Trophoblast cell (in vitro differentiated cells and primary cell): ENCODE data around the gene EFEMP1.

Experiments
- DNase-seq, 2 donors: peaks; one replicate each; pipeline ENCODE4 v3.0.0-alpha.2; 2016
- H2AFZ ChIP-seq: 2 replicates; pipeline ENCODE4 v1.6.1; 2013; ENCODE audit warnings: low read length, moderate library complexity, mild to moderate bottlenecking; ENCODE audit not compliant: insufficient read depth, poor library complexity
- H2AK5ac ChIP-seq: 2 replicates; pipeline ENCODE4 v1.6.1; 2013; ENCODE audit warnings: mild to moderate bottlenecking, low read length
- H2BK120ac ChIP-seq: 2 replicates; pipeline ENCODE4 v1.6.1; 2013; ENCODE audit warnings: low read length, mild to moderate bottlenecking, moderate library complexity; ENCODE audit not compliant: insufficient read depth, poor library complexity
- H2BK12ac ChIP-seq: 2 replicates; pipeline ENCODE4 v1.6.1; 2013; ENCODE audit warnings: mild to moderate bottlenecking, low read length, moderate library complexity
- H2BK5ac ChIP-seq: 2 replicates; pipeline ENCODE4 v1.6.1; 2013; ENCODE audit warnings: low read length, low read depth, moderate library complexity, mild to moderate bottlenecking; ENCODE audit not compliant: poor library complexity
- H3K14ac ChIP-seq: 2 replicates; pipeline ENCODE4 v1.6.1; 2013; ENCODE audit warnings: mild to moderate bottlenecking, low read length
- H3K18ac ChIP-seq: 2 replicates; pipeline ENCODE4 v1.6.1; 2013; ENCODE audit warnings: mild to moderate bottlenecking, low read length
- H3K23ac ChIP-seq: 2 replicates; pipeline ENCODE4 v1.6.1; 2013; ENCODE audit warnings: low read length
- H3K27ac ChIP-seq: 2 replicates; pipeline ENCODE4 v1.5.1; 2013; ENCODE audit warnings: low read depth, mild to moderate bottlenecking, inconsistent platforms, low read length, moderate library complexity
- H3K27me3 ChIP-seq: 2 replicates; pipeline ENCODE4 v1.6.1; 2013; ENCODE audit warnings: inconsistent platforms, mild to moderate bottlenecking, low read length, moderate library complexity; ENCODE audit not compliant: insufficient read depth
- H3K36me3 ChIP-seq, 2 experiments: 1 replicate in 1 of 2; 2 replicates in 1 of 2; pipeline ENCODE4 v1.6.1; 2013; ENCODE audit warnings: low read length in 2 of 2, mild to moderate bottlenecking in 2 of 2, moderate library complexity in 1 of 2; ENCODE audit not compliant: insufficient read depth in 2 of 2, control insufficient read depth in 1 of 2
- H3K4ac ChIP-seq: 2 replicates; pipeline ENCODE4 v1.6.1; 2013; ENCODE audit warnings: low read depth, mild to moderate bottlenecking, low read length, moderate library complexity
- H3K4me1 ChIP-seq, 2 experiments: 1 replicate in 1 of 2; 2 replicates in 1 of 2; pipeline ENCODE4 v1.6.1; 2013; ENCODE audit warnings: low read length in 2 of 2, mild to moderate bottlenecking in 2 of 2, moderate library complexity in 1 of 2; ENCODE audit not compliant: insufficient read depth in 2 of 2, control insufficient read depth in 1 of 2
- H3K4me2 ChIP-seq: 2 replicates; pipeline ENCODE4 v1.6.1; 2013; ENCODE audit warnings: inconsistent platforms, mild to moderate bottlenecking, low read length, moderate library complexity
- H3K4me3 ChIP-seq: 2 replicates; pipeline ENCODE4 v1.5.1; 2013; ENCODE audit warnings: mild to moderate bottlenecking, low read depth, low read length, inconsistent platforms
- H3K79me1 ChIP-seq: one replicate; pipeline ENCODE4 v1.6.1; 2013; ENCODE audit warnings: low read length
- H3K79me2 ChIP-seq: 2 replicates; pipeline ENCODE4 v1.6.1; 2013; ENCODE audit warnings: low read length, mild to moderate bottlenecking; ENCODE audit not compliant: control insufficient read depth, insufficient read depth, poor library complexity
- H3K9ac ChIP-seq: 2 replicates; pipeline ENCODE4 v1.6.1; 2013; ENCODE audit warnings: mild to moderate bottlenecking, low read length
- H3K9me3 ChIP-seq: 2 replicates; pipeline ENCODE4 v1.6.1; 2013; ENCODE audit warnings: low read depth, mild to moderate bottlenecking, control low read depth, inconsistent platforms, low read length; ENCODE audit not compliant: insufficient read depth
- H4K12ac ChIP-seq: 2 replicates; pipeline ENCODE4 v1.6.1; 2013; ENCODE audit warnings: low read depth, mild to moderate bottlenecking, low read length, moderate library complexity
- H4K8ac ChIP-seq: 2 replicates; pipeline ENCODE4 v1.6.1; 2013; ENCODE audit warnings: low read depth, mild to moderate bottlenecking, low read length, moderate library complexity
- H4K91ac ChIP-seq: one replicate; pipeline ENCODE4 v1.6.1; 2013; ENCODE audit warnings: low read depth, mild to moderate bottlenecking, low read length, moderate library complexity
- WGBS: extraction: QIAGEN DNeasy Blood & Tissue Kit; methylation state at CpG from one replicate; pipeline ENCODE4 v1.1.7; 2013; ENCODE audit warnings: missing lambda C conversion rate; ENCODE audit not compliant: insufficient read length, insufficient coverage; ENCODE audit errors: extremely low coverage; 5-methylcytosine and 5-hydroxymethylcytosine counted together

Gene EFEMP1

DNA sequence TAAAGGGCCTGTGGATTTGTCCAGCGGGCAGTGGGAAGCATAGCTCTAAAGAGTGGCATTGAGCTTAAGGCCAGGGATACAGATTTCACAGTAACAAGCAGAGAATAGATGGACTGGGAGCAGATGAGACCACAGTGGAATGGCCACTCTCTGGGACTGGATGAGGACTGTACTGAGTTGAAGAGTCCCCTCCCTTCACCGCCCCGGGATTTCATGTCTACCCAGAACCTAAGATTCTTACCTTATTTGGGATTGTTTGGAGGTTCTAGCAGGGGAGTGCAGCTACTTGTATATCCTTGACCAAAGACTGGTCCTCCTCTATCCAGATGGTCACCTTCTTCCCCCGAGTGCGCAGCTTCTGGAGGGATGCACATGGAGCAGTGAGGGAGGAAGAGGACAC, 28.0 kb upstream of the EFEMP1 start:
- Histone ChIP-seq H3K14ac (no peak overlapping the region), H2BK12ac (no peak overlapping the region), H2BK5ac (no peak overlapping the region), H3K4me2 (no peak overlapping the region), H4K91ac (no peak overlapping the region), H3K18ac (no peak overlapping the region), H2AK5ac (no peak overlapping the region), H2BK120ac (no peak overlapping the region), H3K4me1 (no peaks in the 10 kb centered on the region), H4K12ac (no peak overlapping the region), H3K27me3 (no peaks in the 10 kb centered on the region), H3K27ac (no peak overlapping the region), H3K4me3 (no peak overlapping the region), H3K9ac (no peak overlapping the region), H3K23ac (no peak overlapping the region), H3K36me3 (no peaks in the 10 kb centered on the region), H4K8ac (no peak overlapping the region), H3K4ac (no peak overlapping the region), H3K79me1 (no peaks in the 10 kb centered on the region), H3K79me2 (no peaks in the 10 kb centered on the region), H2AFZ (no peak overlapping the region), H3K9me3 (no peaks in the 10 kb centered on the region)
- no peak for DNase-seq
- no CpG with 5 or more reads among the region's 5 CpGs for WGBS

DNA sequence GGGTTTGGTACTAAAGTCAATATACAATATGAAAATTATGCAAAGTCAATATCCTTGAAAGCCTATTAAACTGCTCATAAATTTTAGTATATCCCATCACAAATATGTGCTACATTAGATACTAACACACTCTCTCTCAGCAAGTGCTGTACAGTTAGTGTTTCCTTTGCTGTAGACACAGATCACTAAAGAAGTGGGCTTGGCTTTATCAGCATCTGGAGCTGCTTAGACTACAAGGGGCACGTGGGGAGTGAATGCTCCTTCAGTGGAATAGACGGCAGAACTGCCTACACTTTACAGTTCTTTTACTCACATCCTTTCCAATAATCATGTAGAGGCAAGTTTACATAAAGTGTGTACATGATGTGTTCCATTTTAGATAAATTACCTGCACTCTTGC, 26.0 kb upstream of the EFEMP1 start:
- no peaks in the 10 kb centered on the region for H3K36me3 ChIP-seq
- no peaks in the 10 kb centered on the region for H3K79me2 ChIP-seq
- no peaks in the 10 kb centered on the region for H3K79me1 ChIP-seq
- H2BK12ac ChIP-seq, result no peak overlapping the region
- H3K4me3 ChIP-seq, result no peak overlapping the region
- H3K27me3 ChIP-seq, result no peaks in the 10 kb centered on the region
- H4K12ac ChIP-seq, result no peak overlapping the region
- no peak overlapping the region for H3K4me2 ChIP-seq
- H2AFZ ChIP-seq, result no peak overlapping the region
- no peak overlapping the region for H3K18ac ChIP-seq
- H3K4me1 ChIP-seq, result no peaks in the 10 kb centered on the region
- H4K91ac ChIP-seq, result no peak overlapping the region
- H4K8ac ChIP-seq, result no peak overlapping the region
- no peak overlapping the region for H2AK5ac ChIP-seq
- no peaks in the 10 kb centered on the region for H3K9me3 ChIP-seq
- no peak overlapping the region for H3K14ac ChIP-seq
- no peak overlapping the region for H3K9ac ChIP-seq
- H3K23ac ChIP-seq, result no peak overlapping the region
- H2BK120ac ChIP-seq, result no peak overlapping the region
- H2BK5ac ChIP-seq, result no peak overlapping the region
- H3K4ac ChIP-seq, result no peak overlapping the region
- DNase-seq, result no peak
- no peak overlapping the region for H3K27ac ChIP-seq
- no CpG with 5 or more reads among the region's 2 CpGs for WGBS

DNA sequence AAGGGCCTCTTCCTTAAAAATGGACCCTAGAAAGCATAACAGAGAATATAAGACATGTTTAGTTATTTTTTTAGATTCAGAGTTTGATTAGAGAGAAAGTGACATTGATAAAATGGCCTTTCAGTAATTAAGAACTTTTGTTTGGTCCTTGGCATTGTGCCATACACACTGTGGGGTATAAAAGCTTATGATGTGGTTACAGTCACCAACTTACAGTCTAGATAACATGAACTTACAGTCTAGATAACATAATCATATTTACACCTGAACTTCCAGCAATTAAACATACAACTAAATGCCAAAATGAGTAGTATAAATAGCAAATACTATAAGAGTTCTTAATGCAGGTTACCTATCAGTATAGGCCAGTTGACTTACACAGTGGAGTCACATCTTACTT, 25.6 kb upstream of the EFEMP1 start:
- H3K4ac ChIP-seq, result no peak overlapping the region
- no peaks in the 10 kb centered on the region for H3K79me1 ChIP-seq
- H2AK5ac ChIP-seq, result no peak overlapping the region
- no peak overlapping the region for H3K9ac ChIP-seq
- H3K4me2 ChIP-seq, result no peak overlapping the region
- no peak overlapping the region for H3K14ac ChIP-seq
- H2BK5ac ChIP-seq, result no peak overlapping the region
- no peaks in the 10 kb centered on the region for H3K9me3 ChIP-seq
- H3K27me3 ChIP-seq, result no peaks in the 10 kb centered on the region
- no peaks in the 10 kb centered on the region for H3K36me3 ChIP-seq
- H3K23ac ChIP-seq, result no peak overlapping the region
- no peak overlapping the region for H4K91ac ChIP-seq
- H4K12ac ChIP-seq, result no peak overlapping the region
- DNase-seq, result no peak
- H3K4me1 ChIP-seq, result no peaks in the 10 kb centered on the region
- H3K79me2 ChIP-seq, result no peaks in the 10 kb centered on the region
- no peak overlapping the region for H2AFZ ChIP-seq
- no peak overlapping the region for H3K27ac ChIP-seq
- no peak overlapping the region for H2BK120ac ChIP-seq
- H2BK12ac ChIP-seq, result no peak overlapping the region
- H3K4me3 ChIP-seq, result no peak overlapping the region
- H3K18ac ChIP-seq, result no peak overlapping the region
- H4K8ac ChIP-seq, result no peak overlapping the region

DNA sequence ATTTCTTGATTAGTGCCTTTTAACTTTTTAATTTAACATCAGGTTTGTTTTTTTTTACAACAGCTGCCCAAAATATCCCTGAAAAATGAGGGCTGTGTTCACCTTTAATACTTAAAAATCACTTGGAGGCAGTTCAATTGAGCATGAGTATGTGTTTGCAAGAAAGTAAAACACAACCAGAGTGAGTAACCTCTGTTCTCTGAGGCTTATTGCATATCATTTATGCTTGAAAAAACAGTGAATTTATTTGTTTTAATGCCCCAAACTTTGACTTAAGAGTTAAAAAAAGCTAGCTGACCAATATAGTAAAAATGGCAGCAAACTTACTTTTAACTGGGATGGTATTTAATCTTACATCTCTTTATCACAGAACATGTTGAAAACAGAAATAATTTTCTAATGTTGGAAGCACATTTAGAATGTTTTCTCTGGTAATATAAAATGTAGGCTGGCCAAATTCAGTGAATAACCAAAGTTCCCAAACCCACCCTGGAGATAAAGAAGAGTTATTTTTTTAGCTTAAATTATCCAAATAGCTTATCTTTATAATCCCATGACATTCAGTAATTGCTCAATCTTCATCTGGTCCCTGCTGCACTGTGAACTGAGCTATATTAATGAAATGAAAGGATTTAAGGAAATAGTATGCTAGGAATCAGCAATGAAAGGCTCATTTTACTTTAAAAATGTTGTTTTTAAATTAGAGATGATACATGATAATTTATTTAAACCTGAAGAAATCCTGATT, 24.8 kb upstream of the EFEMP1 start:
- no peak overlapping the region for H4K12ac ChIP-seq
- H3K27ac ChIP-seq, result no peak overlapping the region
- no peak overlapping the region for H2BK12ac ChIP-seq
- no peaks in the 10 kb centered on the region for H3K27me3 ChIP-seq
- no peaks in the 10 kb centered on the region for H3K79me2 ChIP-seq
- no peak overlapping the region for H3K4me3 ChIP-seq
- H2AK5ac ChIP-seq, result no peak overlapping the region
- H3K79me1 ChIP-seq, result no peaks in the 10 kb centered on the region
- DNase-seq, result peak in 1 of 2 donors; percentile 13
- no peak overlapping the region for H2AFZ ChIP-seq
- no peak overlapping the region for H2BK5ac ChIP-seq
- no peak overlapping the region for H4K8ac ChIP-seq
- no peak overlapping the region for H3K18ac ChIP-seq
- no peak overlapping the region for H3K23ac ChIP-seq
- no peak overlapping the region for H3K4me2 ChIP-seq
- no peaks in the 10 kb centered on the region for H3K36me3 ChIP-seq
- no peak overlapping the region for H3K14ac ChIP-seq
- no peak overlapping the region for H3K4ac ChIP-seq
- H3K9ac ChIP-seq, result no peak overlapping the region
- no peaks in the 10 kb centered on the region for H3K4me1 ChIP-seq
- no peak overlapping the region for H2BK120ac ChIP-seq
- no peaks in the 10 kb centered on the region for H3K9me3 ChIP-seq
- no peak overlapping the region for H4K91ac ChIP-seq
